Keratinocyte (primary cell): ENCODE results near the gene PARD3. TPM values are rescaled to one million over a fixed set of nuclear protein-coding genes. Genes with fewer than 3 reads are reported as not detected.

ENCODE experiments used
- DNase-seq: peaks from one replicate; pipeline ENCODE4 v3.0.0-alpha.2; 2011; ENCODE audit warnings: low read depth, missing footprints, low spot score
- FAIRE-seq: peaks from 2 replicates; lab custom pipeline; 2011; peaks lifted over from hg19 to GRCh38; lab: Jason Lieb, UNC
- H2AFZ ChIP-seq: 2 replicates; pipeline ENCODE4 v1.6.0; 2012; ENCODE audit warnings: low read length, control low read depth, inconsistent platforms; ENCODE audit not compliant: control insufficient read depth
- H3K27ac ChIP-seq: 2 replicates; pipeline ENCODE4 v1.5.1; 2011; ENCODE audit warnings: low read length; ENCODE audit not compliant: control insufficient read depth, insufficient read depth
- H3K27me3 ChIP-seq: 3 replicates; pipeline ENCODE4 v1.6.0; 2011; ENCODE audit warnings: low read length; ENCODE audit not compliant: control insufficient read depth, insufficient read depth; ENCODE audit errors: extremely low read depth
- H3K36me3 ChIP-seq, 2 experiments: 2 replicates in 1 of 2; 3 replicates in 1 of 2; pipeline ENCODE4 v1.5.1; 2011; ENCODE audit warnings: low read length in 2 of 2, mild to moderate bottlenecking in 1 of 2; ENCODE audit not compliant: control insufficient read depth in 2 of 2, insufficient read depth in 2 of 2; ENCODE audit errors: extremely low read depth in 1 of 2
- H3K4me1 ChIP-seq: 3 replicates; pipeline ENCODE4 v1.5.1; 2011; ENCODE audit warnings: low read length; ENCODE audit not compliant: control insufficient read depth, insufficient read depth; ENCODE audit errors: extremely low read depth
- H3K4me2 ChIP-seq: 3 replicates; pipeline ENCODE4 v1.6.0; 2011; ENCODE audit warnings: low read depth, low read length; ENCODE audit not compliant: control insufficient read depth, insufficient read depth; ENCODE audit errors: extremely low read depth
- H3K4me3 ChIP-seq, 3 experiments: fragments of 200-600 bp in 1 of 3; sonication (generic) in 1 of 3; 2 replicates in 2 of 3; 3 replicates in 1 of 3; pipeline ENCODE4 v1.5.1; 2011 to 2016; ENCODE audit warnings: low read length in 3 of 3, mild to moderate bottlenecking in 3 of 3, control low read depth in 2 of 3, inconsistent platforms in 1 of 3, low read depth in 1 of 3, mixed read lengths in 1 of 3, mixed run types in 1 of 3, moderate library complexity in 1 of 3; ENCODE audit not compliant: control insufficient read depth in 2 of 3, insufficient read depth in 2 of 3; ENCODE audit errors: extremely low read depth in 1 of 3
- H3K79me2 ChIP-seq: 2 replicates; pipeline ENCODE4 v1.6.0; 2012; ENCODE audit warnings: low read length; ENCODE audit not compliant: control insufficient read depth, insufficient read depth
- H3K9ac ChIP-seq: 3 replicates; pipeline ENCODE4 v1.6.0; 2011; ENCODE audit warnings: low read length; ENCODE audit not compliant: control insufficient read depth, insufficient read depth; ENCODE audit errors: extremely low read depth
- H3K9me1 ChIP-seq: 3 replicates; pipeline ENCODE4 v1.6.0; 2011; ENCODE audit warnings: low read length; ENCODE audit not compliant: control insufficient read depth, insufficient read depth; ENCODE audit errors: extremely low read depth
- H3K9me3 ChIP-seq: 2 replicates; pipeline ENCODE4 v1.5.1; 2012; ENCODE audit warnings: low read depth, low read length; ENCODE audit not compliant: control insufficient read depth
- H4K20me1 ChIP-seq: 3 replicates; pipeline ENCODE4 v1.6.0; 2011; ENCODE audit warnings: low read length; ENCODE audit not compliant: control insufficient read depth, insufficient read depth; ENCODE audit errors: extremely low read depth
- CTCF ChIP-seq, 3 experiments: IDR thresholded peaks in 1 of 3; conservative IDR thresholded peaks in 1 of 3; optimal IDR thresholded peaks in 1 of 3; 2 replicates in 2 of 3; 3 replicates in 1 of 3; pipeline versions ENCODE3 to v1.5.1; 2011; ENCODE audit warnings: low read length in 3 of 3, mild to moderate bottlenecking in 3 of 3, moderate library complexity in 2 of 3, control low read depth in 1 of 3, inconsistent platforms in 1 of 3; ENCODE audit not compliant: insufficient read depth in 2 of 3; ENCODE audit errors: extremely low read depth in 1 of 3
- EZH2 ChIP-seq: IDR thresholded peaks from one replicate; pipeline ENCODE4 v1.6.1; 2012; ENCODE audit warnings: inconsistent platforms, mild to moderate bottlenecking, low read length, moderate library complexity
- dilution Hi-C: fragments of 300-500 bp; cut with MboI; formaldehyde crosslinking; loops from one replicate; pipeline ENCODE4 v1.7.0; 2020; ENCODE audit warnings: low sequenced_read_pairs; ENCODE audit not compliant: extremely low pct_ligation_motif_present
- polyA plus RNA-seq, 5 experiments: library from polyadenylated mRNA; depleted of rRNA in 3 of 5; stranded (reverse) in 3 of 5; stranded (forward) in 1 of 5; unstranded in 1 of 5; fragments of >200 nt; gene quantifications; 1 replicate in 1 of 5; 2 replicates in 3 of 5; 3 replicates in 1 of 5; pipeline versions ENCODE4 v1.2.1 to v1.2.3, GENCODE V29; 2011 to 2012; ENCODE audit warnings: missing spikeins in 2 of 5, low read depth in 1 of 5, low replicate concordance in 1 of 5

PARD3 gene
- polyA plus RNA-seq, 1 donor (not counting 4 experiments of a cell fraction or from before 2014, with no cell fraction given), result 46.4 TPM

- no peak overlapping the region for H2AFZ ChIP-seq
- DNase-seq (no peak), FAIRE-seq (no peak)
- no peak overlapping the region for H3K4me3 ChIP-seq
- H3K9me3 ChIP-seq, result no peaks in the 10 kb centered on the region
- H3K79me2 ChIP-seq, result no peaks in the 10 kb centered on the region
- no peak overlapping the region for H3K9ac ChIP-seq
- H3K27ac ChIP-seq, result no peak overlapping the region
- H3K4me1 ChIP-seq, result peaks cover 8% of the 10 kb centered on the region
- H3K9me1 ChIP-seq, result no peaks in the 10 kb centered on the region
- no peak overlapping the region for H3K4me2 ChIP-seq
- dilution Hi-C loops, result no loop called here
- peaks cover 1 to 4% of the 10 kb centered on the region in 2 experiments for H3K36me3 ChIP-seq
- H3K27me3 ChIP-seq, result no peaks in the 10 kb centered on the region
- no peaks in the 10 kb centered on the region for H4K20me1 ChIP-seq
- no peak for TF ChIP-seq CTCF (optimal IDR thresholded peaks at IDR 0.05 in 1 of 3, IDR thresholded peaks at IDR 0.05 in 1 of 3, conservative IDR thresholded peaks at IDR 0.05 in 1 of 3; ENCODE audit: extremely low read depth in 1 of 3, insufficient read depth in 2 of 3, low read length in 3 of 3)
- no peak for TF ChIP-seq EZH2
These were observed 347.7 kb downstream of the PARD3 start for GRCh38 chr10:34467364-34467763.

- DNase-seq (no peak), FAIRE-seq (no peak)
- dilution Hi-C loops, result no loop called here
- H2AFZ ChIP-seq, result no peak overlapping the region
- H3K36me3 ChIP-seq, result peaks cover 1 to 4% of the 10 kb centered on the region in 2 experiments
- H3K9me3 ChIP-seq, result no peaks in the 10 kb centered on the region
- TF ChIP-seq CTCF (optimal IDR thresholded peaks at IDR 0.05 in 1 of 3, IDR thresholded peaks at IDR 0.05 in 1 of 3, conservative IDR thresholded peaks at IDR 0.05 in 1 of 3; ENCODE audit: extremely low read depth in 1 of 3, insufficient read depth in 2 of 3, low read length in 3 of 3) (no peak), EZH2 (no peak)
- no peak overlapping the region for H3K27ac ChIP-seq
- H3K27me3 ChIP-seq, result no peaks in the 10 kb centered on the region
- no peaks in the 10 kb centered on the region for H3K4me1 ChIP-seq
- no peaks in the 10 kb centered on the region for H3K79me2 ChIP-seq
- H3K9ac ChIP-seq, result no peak overlapping the region
- H3K9me1 ChIP-seq, result no peaks in the 10 kb centered on the region
- H3K4me2 ChIP-seq, result no peak overlapping the region
- no peaks in the 10 kb centered on the region for H4K20me1 ChIP-seq
- no peak overlapping the region for H3K4me3 ChIP-seq
These were observed 349.4 kb downstream of the PARD3 start for GRCh38 chr10:34465678-34466077.
